Measurements from ENCODE around the gene C19orf44. TPM values are rescaled to one million over a fixed set of nuclear protein-coding genes. Genes with fewer than 3 reads are reported as not detected.
"Not testable (repeated sequence)": the region's sequence is repeated elsewhere in the genome, so short reads cannot be mapped to it uniquely, and the experiment has no call there.

The C19orf44 gene
- total RNA-seq, 1 donor from 2014 or later = 5.3 TPM

DNA sequence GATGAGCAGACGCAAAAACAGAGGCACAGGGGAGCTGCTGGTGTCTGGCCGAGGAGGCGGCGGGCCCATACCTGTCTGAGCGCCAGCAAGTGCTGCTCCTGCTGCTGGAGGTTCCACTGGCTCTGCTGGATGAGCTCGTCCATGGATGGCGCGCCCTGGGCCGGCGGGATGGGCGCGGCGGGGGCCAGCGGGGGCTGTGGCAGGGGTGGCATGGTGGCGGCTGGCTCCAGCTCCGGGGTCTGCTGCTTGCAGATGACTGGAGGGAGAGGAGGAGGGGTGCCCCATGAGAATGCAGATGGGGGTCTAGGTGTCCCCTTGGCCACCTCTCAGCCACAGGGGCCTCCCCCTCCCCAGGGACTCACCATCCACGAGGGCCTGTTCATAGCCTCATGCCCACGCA, 39.2 kb downstream of the C19orf44 start:
- no peak for DNase-seq (ENCODE audit: low spot score)

DNA sequence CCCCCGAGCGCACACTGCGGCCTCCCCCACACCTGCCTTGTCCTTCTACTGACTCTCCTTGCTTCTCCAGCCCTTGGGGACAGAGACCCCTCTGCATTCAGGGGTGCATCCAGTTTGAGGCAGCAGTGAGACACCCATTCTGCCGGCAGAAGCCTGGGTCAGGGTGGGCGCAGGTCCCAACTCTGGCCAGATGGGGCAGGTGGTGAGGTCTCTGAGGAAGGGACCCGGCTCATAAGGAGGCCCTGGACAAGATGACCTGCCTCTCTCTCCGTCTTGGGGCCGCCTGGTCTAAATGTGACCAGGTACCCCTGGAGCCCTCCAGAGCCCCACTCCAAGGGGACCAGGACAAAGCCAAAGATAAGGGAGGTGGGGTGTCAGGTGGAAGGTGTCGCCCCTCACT, 39.9 kb downstream of the C19orf44 start:
- no peak for DNase-seq (ENCODE audit: low spot score)

DNA sequence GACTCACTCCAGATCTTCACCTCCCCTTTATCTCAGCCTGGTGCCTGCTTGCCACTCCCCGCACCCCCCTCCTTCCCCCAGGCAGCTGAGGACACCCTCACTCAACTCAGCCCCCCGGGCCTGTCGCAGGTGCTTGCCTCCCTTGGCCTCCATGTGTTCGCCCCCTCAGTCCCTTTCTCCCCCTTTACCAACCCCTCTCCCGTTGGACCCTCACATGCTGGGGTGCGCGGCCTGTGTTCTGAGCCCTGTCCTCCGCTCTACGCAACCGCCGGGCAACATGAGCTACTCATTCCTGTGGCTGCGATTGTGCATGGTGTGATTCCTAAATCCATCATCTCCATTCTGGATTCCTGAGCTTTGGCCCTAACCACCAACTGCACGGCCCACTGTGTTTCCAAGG, 40.9 kb downstream of the C19orf44 start:
- no peak for DNase-seq (ENCODE audit: low spot score)

- no peak for DNase-seq (ENCODE audit: low spot score)
These were observed 44.8 kb downstream of the C19orf44 start for GRCh38 chr19:16540948-16541347.

GRCh38 chr19:16541526-16542044, 45.4 kb downstream of the C19orf44 start:
- no peak for DNase-seq (ENCODE audit: low spot score)

- peak; percentile 97 for DNase-seq (ENCODE audit: low spot score)
These were observed 46.1 kb downstream of the C19orf44 start, which contains the start of gene CHERP for GRCh38 chr19:16542045-16542909. Gene CHERP, minus strand, starts transcription at chr19:16542437. Its CDS starts 59 bp downstream, at chr19:16542378.

DNA sequence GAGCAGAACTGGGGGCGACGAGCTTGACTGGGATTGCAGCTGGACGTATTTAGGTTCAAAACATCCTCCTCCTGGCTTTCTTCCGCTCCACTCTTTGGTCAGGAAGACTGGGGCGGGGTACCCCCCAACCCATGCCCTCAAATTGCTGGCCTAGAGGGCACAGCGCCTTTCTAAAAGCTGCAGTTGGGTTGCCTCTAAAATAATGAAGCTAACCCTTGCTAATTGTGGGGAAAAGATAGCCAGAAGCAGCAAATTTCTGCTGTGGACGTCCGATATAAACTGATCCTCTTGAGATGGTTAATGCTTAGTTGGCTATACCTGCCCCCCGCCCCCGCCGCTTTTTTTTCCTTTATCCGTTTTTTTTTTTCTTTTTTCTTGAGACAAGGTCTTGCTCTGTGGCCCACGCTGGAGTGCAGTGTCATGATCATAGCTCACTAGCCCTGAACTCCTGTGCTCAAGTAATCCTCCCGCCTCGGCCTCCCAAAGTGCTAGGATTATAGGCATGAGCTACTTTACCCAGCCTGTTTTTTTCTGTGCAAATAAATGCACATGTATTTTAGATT, 46.8 kb downstream of the C19orf44 start:
- no peak for DNase-seq (ENCODE audit: low spot score)

- DNase-seq (ENCODE audit: low spot score) = not testable (repeated sequence)
These were observed 47.5 kb downstream of the C19orf44 start for GRCh38 chr19:16543734-16544133.

GRCh38 chr19:16544473-16545231, 48.5 kb downstream of the C19orf44 start:
- DNase-seq (ENCODE audit: low spot score) = no peak

DNA sequence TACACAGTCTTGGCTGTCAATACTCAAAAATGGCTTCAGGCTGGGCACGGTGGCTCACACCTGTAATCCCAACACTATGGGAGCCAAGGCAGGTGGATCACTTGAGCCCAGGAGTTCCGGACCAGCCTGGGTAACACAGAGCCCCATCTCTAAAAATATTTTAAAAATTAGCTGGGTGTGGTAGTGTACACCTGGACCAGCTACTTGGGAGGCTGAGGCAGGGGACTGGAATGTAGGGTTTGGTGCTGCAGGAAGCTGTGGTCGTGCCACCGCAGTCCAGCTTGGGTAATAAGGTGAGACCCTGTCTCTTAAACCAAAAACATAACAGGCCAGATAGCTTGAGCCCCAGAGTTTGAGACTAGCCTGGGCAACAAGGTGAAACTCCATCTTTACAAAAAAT, 52.8 kb downstream of the C19orf44 start:
- no peak for DNase-seq (ENCODE audit: low spot score)

- DNase-seq (ENCODE audit: low spot score) = not testable (repeated sequence)
These were observed 55.7 kb downstream of the C19orf44 start for GRCh38 chr19:16551902-16552301.

- no peak for DNase-seq (ENCODE audit: low spot score)
These were observed 58.6 kb downstream of the C19orf44 start for GRCh38 chr19:16554776-16555175.

GRCh38 chr19:16559780-16560276, 63.6 kb downstream of the C19orf44 start:
- DNase-seq (ENCODE audit: low spot score) = no peak

- no peak for DNase-seq (ENCODE audit: low spot score)
These were observed 65.2 kb downstream of the C19orf44 start for GRCh38 chr19:16561382-16561781.

DNA sequence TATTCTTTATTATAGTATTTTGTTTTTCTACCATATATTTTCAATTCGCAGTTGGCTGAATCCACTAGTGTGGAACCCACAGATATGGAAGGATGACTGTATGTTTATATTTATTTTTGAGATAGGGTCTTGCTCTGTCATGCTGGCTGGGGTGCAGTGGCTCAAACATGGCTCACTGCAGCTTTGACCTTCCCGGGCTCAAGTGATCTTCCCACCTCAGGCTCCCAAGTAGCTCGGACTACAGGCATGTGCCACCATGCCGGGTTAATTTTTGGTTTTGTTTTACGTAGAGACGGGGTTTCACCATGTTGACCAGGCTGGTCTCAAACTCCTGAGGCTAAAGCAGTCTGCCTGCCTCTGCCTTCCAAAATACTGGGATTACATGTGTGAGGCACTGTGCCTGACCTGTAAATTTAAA, 66.4 kb downstream of the C19orf44 start:
- no peak for DNase-seq (ENCODE audit: low spot score)

- no peak for DNase-seq (ENCODE audit: low spot score)
These were observed 68.6 kb downstream of the C19orf44 start for GRCh38 chr19:16564842-16565241.

DNA sequence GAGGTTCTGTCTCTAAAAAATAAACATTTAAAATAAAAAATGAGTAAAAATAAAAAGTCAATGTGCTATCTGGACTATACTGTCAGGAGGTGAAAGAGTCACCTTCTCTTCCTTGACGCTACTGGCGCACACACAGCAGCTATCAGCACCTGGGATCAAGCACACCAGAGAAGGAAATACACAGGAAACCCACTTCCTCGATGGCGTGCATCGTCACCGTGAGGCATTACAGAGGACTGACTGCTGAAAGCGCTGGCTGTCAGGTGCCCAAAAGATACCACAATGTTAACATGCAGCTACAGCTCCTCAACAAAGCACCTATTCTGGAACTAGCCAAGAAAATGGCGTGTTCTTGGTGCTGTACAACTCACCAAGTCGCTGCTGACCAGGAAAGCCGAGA, 70.0 kb downstream of the C19orf44 start:
- DNase-seq (ENCODE audit: low spot score) = no peak

GRCh38 chr19:16566702-16567101, 70.5 kb downstream of the C19orf44 start:
- no peak for DNase-seq (ENCODE audit: low spot score)

DNA sequence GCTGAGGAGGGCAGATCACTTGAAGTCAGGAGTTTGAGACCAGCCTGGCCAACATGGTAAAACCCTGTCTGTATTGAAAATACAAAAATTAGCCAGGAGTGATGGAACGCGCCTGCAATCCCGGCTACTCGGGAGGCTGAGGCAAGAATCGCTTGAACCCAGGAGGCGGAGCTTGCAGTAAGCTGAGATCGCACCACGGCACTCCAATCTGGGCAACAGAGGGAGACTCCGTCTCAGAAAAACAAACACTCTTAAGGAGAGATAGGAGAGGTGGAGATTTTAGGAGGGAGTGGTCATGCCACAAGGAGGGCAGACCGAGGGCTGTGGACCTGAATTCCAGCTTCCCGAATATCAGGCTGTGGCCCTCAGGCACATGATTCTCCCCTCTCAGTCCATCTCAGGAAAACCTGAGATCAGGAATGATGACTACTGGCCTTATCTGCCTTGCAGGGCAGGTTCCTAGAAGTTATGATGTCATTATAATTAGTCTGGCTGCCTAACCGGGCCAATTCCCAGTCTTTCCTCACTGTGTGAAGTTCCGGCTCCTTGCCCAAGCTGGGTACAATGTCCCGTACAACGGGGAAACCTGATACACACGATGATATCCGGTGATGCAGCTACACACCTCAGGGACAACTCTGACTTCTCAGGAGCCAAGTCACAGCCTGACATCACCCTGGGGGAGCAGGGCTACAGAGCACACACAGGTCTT, 73.6 kb downstream of the C19orf44 start:
- DNase-seq (ENCODE audit: low spot score) = no peak
